IPS-18c (cell line): ENCODE data around the gene ABAT.

Experiments used
- H3K4me3 ChIP-seq: 2 replicates; pipeline ENCODE4 v1.7.0; 2013; ENCODE audit warnings: low read depth, mild to moderate bottlenecking, low read length, moderate library complexity; ENCODE audit not compliant: insufficient read depth
- H3K9me3 ChIP-seq: one replicate; pipeline ENCODE4 v1.6.1; 2013; ENCODE audit warnings: mild to moderate bottlenecking, low read length, moderate library complexity; ENCODE audit not compliant: control insufficient read depth, insufficient read depth

Gene ABAT

DNA sequence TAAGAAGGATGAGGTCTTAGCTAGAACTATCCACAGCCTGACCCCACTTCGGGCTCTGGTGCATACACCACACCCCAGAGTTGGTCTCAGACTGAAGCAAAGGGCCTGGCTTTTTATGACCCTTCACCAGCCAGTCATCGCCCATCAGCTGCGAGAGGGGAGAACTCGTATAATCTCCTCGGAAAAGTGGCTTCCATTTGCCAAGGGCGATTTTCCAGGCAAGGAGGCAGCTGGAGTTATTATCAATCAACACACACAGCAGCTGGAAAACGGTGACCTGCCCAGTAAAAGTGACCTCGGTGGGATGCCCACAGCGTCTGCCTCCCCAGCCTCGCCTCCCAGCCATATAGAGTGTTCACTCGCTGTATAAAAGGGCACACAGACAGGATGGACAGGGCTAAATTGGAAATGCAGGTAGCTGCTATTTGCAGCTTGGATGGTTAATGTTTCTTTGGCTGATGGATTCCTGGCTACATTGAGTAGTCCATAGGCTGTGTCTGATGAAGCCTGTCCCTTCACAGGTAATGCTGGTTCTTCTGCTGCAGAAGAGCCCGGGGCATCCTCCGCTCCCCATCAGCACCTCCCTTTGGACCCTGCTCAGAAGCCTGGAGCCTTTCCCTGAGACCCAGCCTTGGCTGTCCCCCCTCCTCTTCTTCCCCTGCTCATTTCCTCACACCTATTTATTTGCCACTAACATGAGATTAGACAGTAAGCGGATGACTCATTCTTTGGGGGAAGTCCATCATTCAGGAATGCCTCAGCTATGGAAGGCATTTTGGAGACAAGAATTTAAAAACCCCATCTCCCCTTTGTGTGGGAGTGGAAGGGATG is 77.3 kb downstream of the ABAT start:
- Histone ChIP-seq H3K4me3 (no peak overlapping the region), H3K9me3 (no peaks in the 10 kb centered on the region)

GRCh38 chr16:8752706-8753105 is 78.3 kb downstream of the ABAT start:
- Histone ChIP-seq H3K9me3 (no peaks in the 10 kb centered on the region), H3K4me3 (no peak overlapping the region)

GRCh38 chr16:8753416-8754054 is 79.1 kb downstream of the ABAT start:
- H3K4me3 ChIP-seq = no peak overlapping the region
- H3K9me3 ChIP-seq = no peaks in the 10 kb centered on the region

DNA sequence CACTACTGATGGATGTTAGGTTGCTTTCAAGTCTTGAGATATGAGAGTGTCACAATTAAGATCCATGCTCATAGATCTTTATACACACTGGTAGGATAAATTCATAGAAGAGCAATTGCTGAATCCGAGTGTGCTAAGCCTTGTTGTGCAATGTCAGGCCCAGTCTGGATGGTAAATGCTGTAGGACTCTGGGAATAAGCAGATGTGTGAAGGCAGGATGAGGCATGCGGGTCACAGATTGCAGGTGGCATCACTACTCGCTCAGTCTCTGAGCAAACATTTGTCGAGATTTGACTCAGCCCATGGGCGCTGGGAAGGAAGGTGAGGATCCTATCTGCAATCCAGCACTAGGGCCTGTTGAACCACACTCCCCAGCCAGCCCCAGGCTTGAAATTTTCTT is 82.3 kb downstream of the ABAT start:
- Histone ChIP-seq H3K4me3 (no peak overlapping the region), H3K9me3 (no peaks in the 10 kb centered on the region)

- H3K9me3 ChIP-seq = no peaks in the 10 kb centered on the region
- no peak overlapping the region for H3K4me3 ChIP-seq
Measured at GRCh38 chr16:8758022-8758421, 83.6 kb downstream of the ABAT start.

DNA sequence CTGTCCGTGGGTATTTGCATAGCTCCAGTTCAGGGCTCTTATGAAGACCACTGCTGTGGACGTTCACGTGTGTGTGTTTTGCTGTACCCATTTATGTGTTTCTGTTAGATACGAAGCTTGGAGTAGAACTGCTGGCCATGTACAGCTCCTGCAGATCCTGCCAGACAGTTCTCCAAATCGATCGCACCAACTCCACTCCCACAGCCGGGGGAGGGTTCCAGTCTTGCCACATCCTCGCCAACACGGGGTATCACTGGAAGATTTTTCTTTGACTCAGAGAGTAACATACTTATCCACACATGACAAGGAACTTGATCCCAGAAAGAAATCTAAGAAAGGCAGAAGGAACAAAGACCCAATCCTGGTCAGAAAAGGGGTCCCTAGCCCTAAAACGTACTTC is 85.6 kb downstream of the ABAT start:
- no peaks in the 10 kb centered on the region for H3K9me3 ChIP-seq
- no peak overlapping the region for H3K4me3 ChIP-seq

- Histone ChIP-seq H3K4me3 (no peak overlapping the region), H3K9me3 (no peaks in the 10 kb centered on the region)
Measured at GRCh38 chr16:8761078-8761477, 86.7 kb downstream of the ABAT start.

DNA sequence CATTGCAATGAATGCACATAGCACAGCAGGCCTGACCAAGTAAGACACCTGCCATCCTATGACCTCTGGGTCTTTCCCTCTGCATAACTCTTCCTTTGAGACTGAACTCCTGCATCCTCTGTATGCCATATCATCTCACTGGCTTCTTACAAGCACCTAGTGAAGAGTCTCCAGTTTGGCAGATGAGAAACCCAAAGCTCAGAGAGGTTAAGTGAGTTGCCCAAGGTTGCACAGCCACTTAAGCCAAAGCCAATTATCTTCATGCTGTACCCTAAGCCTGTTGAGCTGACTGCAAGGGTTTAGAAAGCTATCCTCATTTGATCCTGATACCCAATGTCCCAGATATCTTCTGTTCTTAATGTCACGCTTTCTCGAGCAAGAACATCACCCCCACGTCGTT is 87.8 kb downstream of the ABAT start:
- Histone ChIP-seq H3K9me3 (no peaks in the 10 kb centered on the region), H3K4me3 (no peak overlapping the region)

DNA sequence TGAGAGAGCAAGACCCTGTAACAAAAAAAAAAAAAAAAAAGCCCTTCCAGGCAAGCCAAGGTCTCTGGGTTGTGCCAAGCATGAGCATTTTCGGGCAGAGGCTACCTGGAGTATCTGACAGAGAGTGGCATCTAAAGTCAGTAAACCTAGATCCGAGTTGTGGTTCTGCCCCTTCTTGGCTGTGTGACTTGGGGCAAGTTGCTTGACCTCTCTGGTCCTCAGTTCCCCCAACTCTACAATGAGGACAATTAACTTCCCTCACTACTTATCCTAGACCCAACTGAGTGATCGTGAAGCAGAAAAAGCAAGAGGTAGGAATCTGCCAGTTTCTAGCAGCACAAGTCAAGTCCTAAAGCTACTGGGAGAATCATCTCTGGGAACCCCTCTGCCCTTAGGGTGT is 88.7 kb downstream of the ABAT start:
- H3K9me3 ChIP-seq = no peaks in the 10 kb centered on the region
- no peak overlapping the region for H3K4me3 ChIP-seq

- Histone ChIP-seq H3K9me3 (no peaks in the 10 kb centered on the region), H3K4me3 (no peak overlapping the region)
Measured at GRCh38 chr16:8763899-8764298, 89.5 kb downstream of the ABAT start.

- Histone ChIP-seq H3K9me3 (no peaks in the 10 kb centered on the region), H3K4me3 (no peak overlapping the region)
Measured at GRCh38 chr16:8764525-8765250, 90.3 kb downstream of the ABAT start.

GRCh38 chr16:8767176-8767575 is 92.8 kb downstream of the ABAT start:
- no peaks in the 10 kb centered on the region for H3K9me3 ChIP-seq
- no peak overlapping the region for H3K4me3 ChIP-seq

DNA sequence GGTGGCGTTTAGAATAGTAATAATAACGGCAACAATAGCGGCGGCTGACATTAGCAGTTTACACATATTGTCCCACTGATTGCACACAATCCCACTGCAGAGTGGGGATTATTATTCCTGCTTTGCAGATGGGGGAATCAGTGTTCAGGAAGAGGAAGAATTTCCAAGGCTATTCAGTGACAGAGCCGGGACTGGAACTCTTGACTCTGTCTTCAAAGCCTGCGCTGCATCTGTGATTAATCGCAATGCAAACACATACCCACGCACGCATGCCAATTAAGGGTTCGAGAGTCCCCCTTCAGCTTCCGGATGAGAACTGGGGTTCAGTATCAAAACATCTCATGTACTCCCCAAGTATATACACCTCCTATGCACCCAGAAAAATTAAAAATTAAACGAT is 93.9 kb downstream of the ABAT start:
- H3K4me3 ChIP-seq = no peak overlapping the region
- H3K9me3 ChIP-seq = no peaks in the 10 kb centered on the region

DNA sequence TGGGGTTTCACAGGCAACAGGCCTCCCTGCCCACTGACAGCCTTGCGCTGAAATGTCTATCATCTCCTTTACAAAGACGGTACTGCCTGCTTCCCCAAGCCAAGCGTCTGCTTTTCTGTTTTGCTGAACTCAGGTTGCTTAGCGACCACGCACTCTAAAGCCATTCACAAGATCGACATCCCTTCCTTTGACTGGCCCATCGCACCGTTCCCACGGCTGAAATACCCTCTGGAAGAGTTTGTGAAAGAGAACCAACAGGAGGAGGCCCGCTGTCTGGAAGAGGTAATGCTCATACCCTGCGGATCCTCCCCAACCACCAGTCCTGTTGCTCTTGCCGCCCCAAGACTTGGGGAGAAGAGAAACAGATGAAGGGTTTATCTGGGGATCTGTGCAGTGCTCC is 94.3 kb downstream of the ABAT start:
- H3K9me3 ChIP-seq = no peaks in the 10 kb centered on the region
- H3K4me3 ChIP-seq = no peak overlapping the region

GRCh38 chr16:8773537-8773936 is 99.1 kb downstream of the ABAT start:
- no peak overlapping the region for H3K4me3 ChIP-seq
- H3K9me3 ChIP-seq = no peaks in the 10 kb centered on the region

DNA sequence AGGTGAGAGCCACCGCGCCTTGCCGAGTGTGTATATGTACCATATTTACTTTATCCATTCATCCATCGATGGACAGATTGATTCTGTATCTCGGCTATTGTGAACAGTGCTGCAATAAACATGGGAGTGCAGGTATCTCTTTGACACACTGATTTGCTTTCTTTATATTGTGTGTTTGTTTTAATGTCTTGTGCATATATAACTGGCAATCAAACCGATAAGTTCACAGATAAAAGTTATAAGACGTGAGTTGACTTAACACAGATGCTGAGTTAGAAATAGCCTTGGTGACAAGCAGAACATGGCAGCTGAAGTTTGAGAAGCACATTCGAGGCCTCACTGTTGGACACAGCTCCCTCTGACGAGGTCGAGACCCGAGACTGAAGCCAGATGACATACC is 99.8 kb downstream of the ABAT start:
- Histone ChIP-seq H3K4me3 (no peak overlapping the region), H3K9me3 (no peaks in the 10 kb centered on the region)

DNA sequence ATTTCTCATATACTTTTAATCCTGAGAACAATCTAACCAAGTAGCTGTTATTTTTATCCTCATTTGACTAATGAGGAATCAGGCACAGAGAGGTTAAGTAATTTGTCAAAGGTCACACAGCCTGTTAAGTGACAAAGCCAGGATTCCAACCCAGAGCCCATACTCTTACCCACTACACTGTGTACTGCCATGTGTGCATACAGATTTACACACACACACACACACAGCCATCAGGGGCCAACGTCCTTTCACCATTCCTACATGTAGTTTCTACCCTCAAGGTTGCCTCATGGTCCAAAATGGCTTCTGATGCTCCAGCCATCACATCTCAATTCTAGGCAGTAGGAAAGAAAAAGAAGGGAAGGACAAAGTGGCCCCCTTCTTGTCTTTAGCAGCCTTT is 100.9 kb downstream of the ABAT start:
- Histone ChIP-seq H3K9me3 (no peaks in the 10 kb centered on the region), H3K4me3 (no peak overlapping the region)

- Histone ChIP-seq H3K4me3 (no peak overlapping the region), H3K9me3 (no peaks in the 10 kb centered on the region)
Measured at GRCh38 chr16:8776129-8776584, 101.7 kb downstream of the ABAT start.
